K562 (cell line): ENCODE measurements around the gene VEGFB. TPM values are rescaled to one million over a fixed set of nuclear protein-coding genes. Genes with fewer than 3 reads are reported as not detected.

ENCODE experiments used
- BRCA1 ChIP-seq, 2 experiments: fragments of 450-650 bp in 1 of 2; sonication (generic) in 1 of 2; formaldehyde crosslinking in 1 of 2; IDR thresholded peaks; 2 replicates each; pipeline versions ENCODE4 v1.5.0 to v1.6.1; 2017 to 2020; ENCODE audit warnings: mild to moderate bottlenecking in 1 of 2, missing genetic modification reagents in 1 of 2
- CBX3 ChIP-seq, 2 experiments: IDR thresholded peaks; 1 replicate in 1 of 2; 2 replicates in 1 of 2; pipeline ENCODE4 v1.6.1; 2012; ENCODE audit warnings: inconsistent platforms in 2 of 2, low read length in 2 of 2, borderline replicate concordance in 1 of 2, control low read depth in 1 of 2
- CHAMP1 ChIP-seq: fragments of 450-650 bp; IDR thresholded peaks from 2 replicates; pipeline ENCODE4 v1.6.1; 2016; ENCODE audit warnings: mild to moderate bottlenecking
- FOXM1 ChIP-seq, 2 experiments: fragments of 450-650 bp in 1 of 2; sonication (generic) in 1 of 2; formaldehyde crosslinking in 1 of 2; IDR thresholded peaks; 2 replicates each; pipeline versions ENCODE4 v1.6.1 to v1.9.0; 2017 to 2022; ENCODE audit warnings: low read depth in 2 of 2, mild to moderate bottlenecking in 2 of 2, missing genetic modification reagents in 1 of 2, moderate library complexity in 1 of 2
- JUND ChIP-seq, 2 experiments: IDR thresholded peaks; 2 replicates in 1 of 2; 3 replicates in 1 of 2; pipeline ENCODE4 v1.6.1; 2011; ENCODE audit warnings: borderline replicate concordance in 2 of 2, low read depth in 2 of 2, low read length in 2 of 2, improper control_type of control experiment in 1 of 2, missing biosample characterization in 1 of 2, missing genetic modification characterization in 1 of 2, missing genetic modification reagents in 1 of 2
- MAZ ChIP-seq, 2 experiments: fragments of 450-650 bp in 1 of 2; sonication (generic) in 1 of 2; formaldehyde crosslinking; IDR thresholded peaks in 1 of 2; conservative IDR thresholded peaks in 1 of 2; 2 replicates each; pipeline versions ENCODE4 v1.4.0 to v1.5.0; 2020; ENCODE audit warnings: mild to moderate bottlenecking in 1 of 2, missing genetic modification reagents in 1 of 2
- NELFE ChIP-seq: IDR thresholded peaks from 2 replicates; pipeline ENCODE4 v1.6.1; 2011; ENCODE audit warnings: mild to moderate bottlenecking; ENCODE audit not compliant: insufficient read depth, insufficient read length
- NFRKB ChIP-seq: fragments of 450-650 bp; IDR thresholded peaks from 2 replicates; pipeline ENCODE4 v1.6.1; 2016; ENCODE audit warnings: low read depth
- NR3C1 ChIP-seq: sonication (generic); formaldehyde crosslinking; IDR thresholded peaks from 2 replicates; pipeline ENCODE4 v1.8.1; 2022; ENCODE audit warnings: missing genetic modification reagents
- SIN3A ChIP-seq, 2 experiments: fragments of 150-350 bp in 1 of 2; IDR thresholded peaks; 2 replicates each; pipeline ENCODE4 v1.6.1; 2011 to 2016; ENCODE audit warnings: borderline replicate concordance in 2 of 2, low read depth in 2 of 2, low read length in 2 of 2, mild to moderate bottlenecking in 2 of 2, moderate library complexity in 2 of 2; ENCODE audit not compliant: control insufficient read depth in 1 of 2
- SMAD4 ChIP-seq: fragments of 250-450 bp; sonication (Bioruptor Pico); conservative IDR thresholded peaks from 2 replicates; pipeline ENCODE4 v1.8.0; 2021; ENCODE audit warnings: inconsistent platforms, mild to moderate bottlenecking, moderate library complexity
- TRIM28 ChIP-seq: fragments of 450-650 bp; IDR thresholded peaks from 2 replicates; pipeline ENCODE4 v1.6.1; 2017
- TSC22D4 ChIP-seq: fragments of 450-650 bp; IDR thresholded peaks from 2 replicates; pipeline ENCODE4 v1.6.1; 2016; ENCODE audit warnings: missing genetic modification characterization, missing biosample characterization, control low read depth
- ZNF592 ChIP-seq: fragments of 450-650 bp; IDR thresholded peaks from 2 replicates; pipeline ENCODE4 v1.6.1; 2017; ENCODE audit warnings: antibody characterized with exemption, mild to moderate bottlenecking
- ZNF75A ChIP-seq: fragments of 450-650 bp; formaldehyde crosslinking; IDR thresholded peaks from 2 replicates; pipeline ENCODE4 v1.4.0; 2020; ENCODE audit warnings: mild to moderate bottlenecking
- ZNF780A ChIP-seq: fragments of 250-450 bp; sonication (Bioruptor Pico); IDR thresholded peaks from 2 replicates; pipeline ENCODE4 v1.5.0; 2021; ENCODE audit warnings: mild to moderate bottlenecking
- ZNF830 ChIP-seq: fragments of 250-450 bp; sonication (Bioruptor Pico); IDR thresholded peaks from 2 replicates; pipeline ENCODE4 v1.5.0; 2021; ENCODE audit warnings: mild to moderate bottlenecking
- polyA plus RNA-seq, 8 experiments: library from polyadenylated mRNA; depleted of rRNA in 4 of 8; stranded (reverse) in 5 of 8; unstranded in 3 of 8; fragments of >200 nt; fragmentation: Nextera tagmentation in 2 of 8; fragmentation: Illumina TruSeq in 1 of 8; extraction: Ambion mirVana in 2 of 8; extraction: Trizol in 1 of 8; gene quantifications; 2 replicates each; pipeline versions ENCODE4 v1.2.1 to v1.2.3, GENCODE V29; 2011 to 2014; ENCODE audit warnings: inconsistent platforms in 1 of 8, missing spikeins in 1 of 8
- total RNA-seq, 7 experiments: library from RNA; depleted of rRNA in 6 of 7; stranded (reverse); fragments of >200 nt in 6 of 7; fragmentation: Illumina TruSeq in 2 of 7; extraction: Trizol in 2 of 7; gene quantifications; 2 replicates each; pipeline versions ENCODE4 v1.2.1 to v1.2.3, GENCODE V29; 2011 to 2021; ENCODE audit warnings: low replicate concordance in 1 of 7

VEGFB gene
- total and polyA plus RNA-seq, 9 of the 15 experiments (the other 6 are each of a cell fraction or from before 2014, with no cell fraction given), result 11.0 to 83.4 (median 25.7) TPM

GRCh38 chr11:64226507-64227051, 7.8 kb upstream of the VEGFB start (continued):
- TF ChIP-seq JUND (IDR thresholded peaks at IDR 0.05; ENCODE audit: borderline replicate concordance, low read depth, low read length) (no peak), JUND (tag; IDR thresholded peaks at IDR 0.05; ENCODE audit: borderline replicate concordance, low read depth, low read length) (no peak), FOXM1 (IDR thresholded peaks at IDR 0.05; ENCODE audit: low read depth) (no peak), FOXM1 (CRISPR knock-in tag; IDR thresholded peaks at IDR 0.05; ENCODE audit: low read depth) (no peak), ZNF592 (peak; percentile 74), NR3C1 (CRISPR knock-in tag) (no peak), ZNF75A (CRISPR knock-in tag) (0 out of 2 replicates have a peak, but pooled peaks have one; percentile 18), ZNF780A (CRISPR knock-in tag) (no peak), NFRKB (peak; percentile 23; the same call in 1 of the 2 replicates), SIN3A (IDR thresholded peaks at IDR 0.05; ENCODE audit: borderline replicate concordance in 2 of 2, control insufficient read depth in 1 of 2, low read depth in 2 of 2, low read length in 2 of 2) (0 out of 4 replicates have a peak, but pooled peaks of 1 of the 2 experiments have one; percentile 11), CBX3 (IDR thresholded peaks at IDR 0.05; ENCODE audit: borderline replicate concordance in 1 of 2, low read length in 2 of 2) (no peak), SMAD4 (CRISPR knock-in tag) (peak; percentile 40; the same call in 1 of the 2 replicates), MAZ (CRISPR knock-in tag; conservative IDR thresholded peaks at IDR 0.05 in 1 of 2, IDR thresholded peaks at IDR 0.05 in 1 of 2) (peak in 1 of 2 experiments; percentile 37; a peak in 3 of 4 replicates), NELFE (no peak), TRIM28 (no peak), ZNF830 (CRISPR knock-in tag) (peak; percentile 40; the same call in 1 of the 2 replicates), TSC22D4 (tag) (no peak), BRCA1 (IDR thresholded peaks at IDR 0.05) (no peak), BRCA1 (CRISPR knock-in tag; IDR thresholded peaks at IDR 0.05) (no peak), CHAMP1 (no peak)
